VCaP (cell line): ENCODE data around the gene KARS1.

Experiments
- H3K27ac ChIP-seq: fragments of 450-650 bp; 2 replicates; pipeline ENCODE4 v1.5.1; 2017
- TF ChIP-seq, protein P1 (sequence below): fragments of 450-650 bp; conservative IDR thresholded peaks from 2 replicates; pipeline ENCODE4 v1.5.1; 2017; ENCODE audit warnings: mild to moderate bottlenecking, moderate library complexity

The KARS1 gene

DNA sequence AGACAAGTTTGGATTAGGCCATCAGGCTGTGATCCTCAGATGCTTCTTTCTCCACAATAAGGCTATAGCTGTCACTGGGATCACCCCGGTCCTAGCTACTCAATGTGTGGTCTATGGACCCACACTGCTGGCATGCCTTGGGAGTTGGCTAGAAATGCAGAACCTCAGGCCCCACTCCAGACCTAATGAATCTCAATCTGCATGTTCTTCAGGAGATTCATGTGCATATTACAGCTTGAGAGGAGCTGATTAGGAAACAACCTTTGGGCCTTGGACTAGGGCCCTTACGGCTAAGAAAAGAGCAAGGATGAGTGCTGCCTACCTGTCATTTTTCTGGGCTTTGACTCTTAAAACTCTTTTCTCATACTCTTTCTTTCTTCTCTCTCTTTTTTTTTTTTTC lies 31.8 kb downstream of the KARS1 start:
- TF ChIP-seq, protein P1, sequence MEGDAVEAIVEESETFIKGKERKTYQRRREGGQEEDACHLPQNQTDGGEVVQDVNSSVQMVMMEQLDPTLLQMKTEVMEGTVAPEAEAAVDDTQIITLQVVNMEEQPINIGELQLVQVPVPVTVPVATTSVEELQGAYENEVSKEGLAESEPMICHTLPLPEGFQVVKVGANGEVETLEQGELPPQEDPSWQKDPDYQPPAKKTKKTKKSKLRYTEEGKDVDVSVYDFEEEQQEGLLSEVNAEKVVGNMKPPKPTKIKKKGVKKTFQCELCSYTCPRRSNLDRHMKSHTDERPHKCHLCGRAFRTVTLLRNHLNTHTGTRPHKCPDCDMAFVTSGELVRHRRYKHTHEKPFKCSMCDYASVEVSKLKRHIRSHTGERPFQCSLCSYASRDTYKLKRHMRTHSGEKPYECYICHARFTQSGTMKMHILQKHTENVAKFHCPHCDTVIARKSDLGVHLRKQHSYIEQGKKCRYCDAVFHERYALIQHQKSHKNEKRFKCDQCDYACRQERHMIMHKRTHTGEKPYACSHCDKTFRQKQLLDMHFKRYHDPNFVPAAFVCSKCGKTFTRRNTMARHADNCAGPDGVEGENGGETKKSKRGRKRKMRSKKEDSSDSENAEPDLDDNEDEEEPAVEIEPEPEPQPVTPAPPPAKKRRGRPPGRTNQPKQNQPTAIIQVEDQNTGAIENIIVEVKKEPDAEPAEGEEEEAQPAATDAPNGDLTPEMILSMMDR = no peak
- H3K27ac ChIP-seq = no peak overlapping the region

DNA sequence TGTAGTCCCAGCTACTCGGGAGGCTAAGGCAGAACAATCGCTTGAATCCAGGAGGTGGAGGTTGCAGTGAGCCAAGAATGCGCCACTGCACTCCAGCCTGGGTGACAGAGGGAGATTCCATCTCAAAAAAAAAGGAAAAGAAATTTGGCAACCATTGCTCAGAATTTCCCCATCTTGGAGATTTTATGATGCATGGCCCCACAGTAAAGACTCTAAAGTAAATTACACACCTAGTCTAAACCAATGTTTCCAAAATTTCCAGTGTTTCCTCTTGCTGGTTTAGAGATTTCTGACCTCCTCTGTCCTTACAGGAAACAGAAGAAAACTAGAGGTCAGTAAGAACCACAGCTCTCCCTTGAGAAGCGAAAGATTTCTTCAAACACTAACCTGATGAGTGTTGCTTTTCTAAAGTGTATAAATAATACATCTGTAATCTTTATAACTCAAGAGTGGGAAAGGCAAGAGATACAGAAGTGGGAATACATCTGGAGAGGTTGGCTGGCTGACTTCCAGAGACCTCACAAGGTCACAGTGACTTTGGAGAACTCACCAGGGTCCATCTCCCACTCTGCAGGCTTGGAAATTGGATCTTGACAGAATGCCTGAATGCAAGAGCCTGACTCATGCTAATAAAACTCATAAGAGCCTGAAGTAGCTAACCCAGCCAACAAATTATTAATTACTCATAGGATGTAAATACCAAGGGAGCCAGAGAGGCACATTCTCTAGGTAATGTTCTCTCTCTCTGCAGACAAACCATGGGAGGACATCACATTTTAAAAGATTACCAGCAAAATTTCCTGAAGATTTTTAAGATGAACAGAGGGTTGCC lies 33.2 kb downstream of the KARS1 start:
- H3K27ac ChIP-seq = no peak overlapping the region
- TF ChIP-seq, protein P1 = no peak

DNA sequence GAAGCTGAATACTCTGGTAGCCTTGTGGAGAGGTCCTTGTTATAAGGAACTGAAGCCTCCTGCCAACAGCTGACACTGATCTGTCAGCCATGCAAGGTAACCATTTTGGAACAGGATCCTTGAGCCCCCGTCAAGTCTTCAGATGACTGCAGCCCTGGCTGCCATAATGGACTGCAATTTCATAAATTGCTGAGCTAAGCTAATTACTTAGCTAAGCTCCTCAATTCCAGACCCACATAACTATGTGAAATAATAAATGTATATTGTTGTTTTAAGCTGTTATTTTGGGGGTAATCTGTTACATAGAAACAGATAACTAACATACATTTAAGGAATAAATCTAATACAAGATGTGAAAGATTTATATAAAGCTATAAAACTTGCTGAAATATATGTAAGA lies 41.0 kb downstream of the KARS1 start:
- TF ChIP-seq, protein P1 = no peak
- no peak overlapping the region for H3K27ac ChIP-seq

DNA sequence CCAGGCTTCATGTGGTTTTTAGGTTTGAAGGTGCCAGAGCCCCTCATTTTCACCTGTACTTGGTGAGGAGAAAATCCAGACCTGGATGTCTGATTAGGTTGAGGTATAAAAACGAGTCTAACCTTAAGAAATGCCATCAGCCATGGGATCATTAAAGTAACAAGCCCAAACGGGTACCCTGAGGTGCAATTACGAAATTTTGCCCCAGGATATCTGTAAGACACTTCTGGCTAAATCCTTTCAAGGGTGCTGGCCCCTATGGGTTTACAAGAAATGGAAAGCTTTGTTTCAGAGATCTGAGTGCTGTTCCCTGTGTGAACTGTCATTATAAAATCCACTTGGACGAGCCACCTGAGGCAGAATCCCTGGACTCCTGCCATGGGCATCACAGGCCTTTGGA lies 44.2 kb downstream of the KARS1 start:
- no peak overlapping the region for H3K27ac ChIP-seq
- TF ChIP-seq, protein P1 = no peak

DNA sequence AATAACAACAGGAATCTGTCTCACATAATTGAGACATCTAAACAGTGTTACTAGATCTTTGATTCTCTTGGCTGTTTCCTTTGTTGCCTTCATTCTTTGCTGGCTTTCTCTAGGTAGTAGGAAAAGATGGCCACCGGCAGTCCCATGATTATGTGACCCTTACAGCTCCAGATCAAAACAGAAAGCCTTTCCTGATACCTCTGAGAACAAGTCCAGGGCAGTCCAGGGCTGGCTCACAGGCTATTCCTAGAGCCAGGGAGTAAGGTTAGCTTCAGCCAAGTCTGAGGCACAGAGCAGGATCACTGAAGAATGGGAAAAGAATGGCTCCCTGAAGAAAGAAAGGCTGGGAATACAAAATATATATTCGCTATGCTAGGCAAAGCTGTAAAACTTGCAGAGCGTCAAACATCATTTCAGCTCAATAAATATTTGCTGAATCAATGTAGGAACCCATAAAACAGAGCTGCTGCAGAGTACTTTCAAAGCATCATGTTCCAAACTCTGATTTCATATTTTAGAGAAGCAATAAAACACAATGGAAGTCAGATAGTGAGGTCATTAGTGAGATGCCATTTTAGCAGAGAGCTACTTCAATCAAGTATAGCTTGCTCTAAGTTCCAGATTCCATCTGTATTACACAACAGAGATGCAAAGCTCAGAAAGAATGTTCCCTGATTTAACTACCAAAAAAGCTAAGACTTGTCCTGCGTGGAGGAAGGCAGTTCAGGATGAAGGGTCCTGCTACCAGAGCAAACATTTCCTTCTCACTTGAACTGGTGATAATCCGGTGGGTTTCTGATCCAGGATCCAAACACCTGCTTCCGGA lies 47.8 kb downstream of the KARS1 start:
- H3K27ac ChIP-seq = peak overlapping the region; percentile 95
- TF ChIP-seq, protein P1 = no peak

DNA sequence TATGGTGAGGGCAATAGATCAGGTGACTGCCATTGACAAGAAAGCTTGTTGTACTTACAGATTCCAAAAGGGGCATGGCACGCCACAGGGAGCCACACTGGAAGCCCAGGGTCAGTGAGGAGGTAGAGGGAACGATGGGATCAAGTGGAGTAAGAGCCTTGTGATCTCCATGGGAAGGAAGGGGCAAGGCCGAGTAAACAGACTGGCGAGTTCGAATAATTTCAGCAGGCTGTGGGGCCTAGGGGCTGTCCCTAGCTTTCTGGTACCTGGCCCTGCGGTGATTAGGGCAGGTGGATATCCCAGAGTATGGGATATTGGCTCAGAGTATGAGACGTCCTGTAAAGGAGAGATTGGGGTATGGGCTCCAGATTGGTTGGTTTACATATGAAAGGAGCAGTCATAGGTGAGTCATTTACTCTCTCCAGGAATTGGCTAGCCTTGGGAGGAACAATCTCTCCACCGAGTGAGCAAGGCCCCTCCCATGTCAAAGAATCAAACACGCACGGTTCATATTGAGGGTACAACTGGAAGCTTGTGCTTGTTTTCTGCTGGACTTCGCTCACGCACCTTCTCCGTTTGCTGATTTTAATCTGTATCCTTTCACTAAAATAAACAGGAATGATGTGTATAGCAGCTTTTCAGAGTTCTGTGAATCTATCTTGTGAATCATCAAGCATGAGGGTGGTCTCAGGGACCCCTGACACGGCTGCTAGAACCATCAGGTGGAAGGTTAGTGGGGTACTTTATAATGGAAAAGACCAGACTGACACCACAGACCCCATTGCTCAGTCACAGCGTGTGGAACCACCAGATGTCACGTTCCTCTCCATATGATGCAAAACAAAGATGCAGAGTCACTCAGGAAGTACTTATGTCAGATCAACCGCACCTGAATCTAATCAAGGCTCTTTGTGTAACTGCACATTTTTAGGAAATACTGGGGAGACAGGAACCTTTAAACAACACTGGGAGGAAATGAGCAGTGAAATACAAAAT lies 53.3 kb downstream of the KARS1 start:
- TF ChIP-seq, protein P1 = no peak
- H3K27ac ChIP-seq = peak overlapping the region; percentile 61
